ENCODE measurements around the gene DGKG.

DGKG gene

DNA sequence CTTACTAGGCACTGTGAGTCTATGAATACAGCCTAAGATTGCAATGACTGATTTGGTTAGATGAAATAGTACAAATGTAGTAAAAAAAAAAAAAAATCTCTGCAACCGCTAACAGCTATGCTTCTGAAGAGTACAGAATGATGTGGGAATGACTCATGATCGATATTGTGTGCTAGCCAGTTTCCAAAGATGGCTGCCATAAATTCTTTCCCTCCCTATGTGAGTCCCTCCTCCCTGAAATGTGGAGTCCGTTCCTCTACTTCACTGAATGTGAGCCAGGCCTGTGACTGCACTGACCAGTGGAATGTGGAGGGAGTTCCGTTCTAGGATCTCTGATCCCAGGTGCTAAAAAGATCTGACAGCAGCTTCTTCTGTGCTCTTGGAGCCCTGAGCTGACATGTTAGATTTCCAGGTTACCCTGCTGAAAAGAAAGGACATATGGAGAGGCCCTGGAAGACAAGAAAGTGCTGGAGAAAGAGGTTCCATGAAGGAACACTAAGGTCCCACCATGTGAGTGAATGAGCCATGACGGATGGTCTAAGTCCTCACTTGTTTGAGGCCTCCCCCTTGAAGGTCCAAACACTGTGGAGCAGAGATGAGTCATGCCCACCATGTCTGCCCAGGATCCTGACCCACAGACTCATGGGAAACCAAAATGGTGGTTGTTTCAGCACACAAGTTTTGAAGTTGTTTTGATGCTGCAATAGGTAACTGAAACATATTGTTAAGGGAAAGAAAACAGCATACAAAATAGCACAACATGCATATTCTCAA lies 46.3 kb downstream of the DGKG start:
- TF ChIP-seq, protein P1, sequence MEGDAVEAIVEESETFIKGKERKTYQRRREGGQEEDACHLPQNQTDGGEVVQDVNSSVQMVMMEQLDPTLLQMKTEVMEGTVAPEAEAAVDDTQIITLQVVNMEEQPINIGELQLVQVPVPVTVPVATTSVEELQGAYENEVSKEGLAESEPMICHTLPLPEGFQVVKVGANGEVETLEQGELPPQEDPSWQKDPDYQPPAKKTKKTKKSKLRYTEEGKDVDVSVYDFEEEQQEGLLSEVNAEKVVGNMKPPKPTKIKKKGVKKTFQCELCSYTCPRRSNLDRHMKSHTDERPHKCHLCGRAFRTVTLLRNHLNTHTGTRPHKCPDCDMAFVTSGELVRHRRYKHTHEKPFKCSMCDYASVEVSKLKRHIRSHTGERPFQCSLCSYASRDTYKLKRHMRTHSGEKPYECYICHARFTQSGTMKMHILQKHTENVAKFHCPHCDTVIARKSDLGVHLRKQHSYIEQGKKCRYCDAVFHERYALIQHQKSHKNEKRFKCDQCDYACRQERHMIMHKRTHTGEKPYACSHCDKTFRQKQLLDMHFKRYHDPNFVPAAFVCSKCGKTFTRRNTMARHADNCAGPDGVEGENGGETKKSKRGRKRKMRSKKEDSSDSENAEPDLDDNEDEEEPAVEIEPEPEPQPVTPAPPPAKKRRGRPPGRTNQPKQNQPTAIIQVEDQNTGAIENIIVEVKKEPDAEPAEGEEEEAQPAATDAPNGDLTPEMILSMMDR (IDR thresholded peaks at IDR 0.05; ENCODE audit: unreplicated experiment in 3 of 3), result no peak
- Mint-ChIP-seq H3K27ac (no peak overlapping the region), H3K27me3 (ENCODE audit: low read depth) (peaks cover 7% of the 10 kb centered on the region), H3K4me1 (no peaks in the 10 kb centered on the region), H3K36me3 (ENCODE audit: low read depth) (no peaks in the 10 kb centered on the region), H3K9me3 (no peaks in the 10 kb centered on the region), H3K4me3 (no peak overlapping the region)

GRCh38 chr3:186314896-186315295 lies 47.1 kb downstream of the DGKG start:
- H3K36me3 Mint-ChIP-seq (ENCODE audit: low read depth), result no peaks in the 10 kb centered on the region
- peaks cover 7% of the 10 kb centered on the region for H3K27me3 Mint-ChIP-seq (ENCODE audit: low read depth)
- H3K4me3 Mint-ChIP-seq, result no peak overlapping the region
- no peaks in the 10 kb centered on the region for H3K9me3 Mint-ChIP-seq
- no peak overlapping the region for H3K27ac Mint-ChIP-seq
- TF ChIP-seq, protein P1 (IDR thresholded peaks at IDR 0.05; ENCODE audit: unreplicated experiment in 3 of 3), result no peak
- H3K4me1 Mint-ChIP-seq, result no peaks in the 10 kb centered on the region

GRCh38 chr3:186311441-186311840 lies 50.6 kb downstream of the DGKG start:
- Mint-ChIP-seq H3K4me1 (no peaks in the 10 kb centered on the region), H3K27me3 (ENCODE audit: low read depth) (peaks cover 11% of the 10 kb centered on the region), H3K4me3 (no peak overlapping the region), H3K9me3 (no peaks in the 10 kb centered on the region), H3K36me3 (ENCODE audit: low read depth) (no peaks in the 10 kb centered on the region), H3K27ac (no peak overlapping the region)
- TF ChIP-seq, protein P1 (IDR thresholded peaks at IDR 0.05; ENCODE audit: unreplicated experiment in 3 of 3), result no peak

GRCh38 chr3:186308549-186308948 lies 53.5 kb downstream of the DGKG start:
- no peaks in the 10 kb centered on the region for H3K36me3 Mint-ChIP-seq (ENCODE audit: low read depth)
- H3K4me1 Mint-ChIP-seq, result no peaks in the 10 kb centered on the region
- H3K27ac Mint-ChIP-seq, result no peak overlapping the region
- H3K4me3 Mint-ChIP-seq, result no peak overlapping the region
- TF ChIP-seq, protein P1 (IDR thresholded peaks at IDR 0.05; ENCODE audit: unreplicated experiment in 3 of 3), result no peak
- peaks cover 11% of the 10 kb centered on the region for H3K27me3 Mint-ChIP-seq (ENCODE audit: low read depth)
- H3K9me3 Mint-ChIP-seq, result no peaks in the 10 kb centered on the region

GRCh38 chr3:186307594-186308221 lies 54.3 kb downstream of the DGKG start:
- TF ChIP-seq, protein P1 (IDR thresholded peaks at IDR 0.05; ENCODE audit: unreplicated experiment in 3 of 3), result no peak
- H3K9me3 Mint-ChIP-seq, result no peaks in the 10 kb centered on the region
- no peaks in the 10 kb centered on the region for H3K36me3 Mint-ChIP-seq (ENCODE audit: low read depth)
- no peaks in the 10 kb centered on the region for H3K4me1 Mint-ChIP-seq
- H3K4me3 Mint-ChIP-seq, result no peak overlapping the region
- no peak overlapping the region for H3K27ac Mint-ChIP-seq
- peaks cover 10% of the 10 kb centered on the region for H3K27me3 Mint-ChIP-seq (ENCODE audit: low read depth)

- H3K36me3 Mint-ChIP-seq (ENCODE audit: low read depth), result no peaks in the 10 kb centered on the region
- H3K4me1 Mint-ChIP-seq, result no peaks in the 10 kb centered on the region
- no peak overlapping the region for H3K27ac Mint-ChIP-seq
- TF ChIP-seq, protein P1 (IDR thresholded peaks at IDR 0.05; ENCODE audit: unreplicated experiment in 3 of 3), result no peak
- H3K4me3 Mint-ChIP-seq, result no peak overlapping the region
- no peaks in the 10 kb centered on the region for H3K9me3 Mint-ChIP-seq
- peaks cover 4% of the 10 kb centered on the region for H3K27me3 Mint-ChIP-seq (ENCODE audit: low read depth)
Measured at GRCh38 chr3:186305286-186305685, 56.7 kb downstream of the DGKG start.

Data from nephron (organoid).